ENCODE results near the gene TTC38.

The TTC38 gene

GRCh38 chr22:46292173-46292572 lies 24.4 kb downstream of the TTC38 start:
- Histone ChIP-seq H3K9ac (ENCODE audit: low read length) (no peak overlapping the region), H3K27me3 (ENCODE audit: control insufficient read depth, insufficient read depth, low read length) (no peaks in the 10 kb centered on the region), H3K4me1 (ENCODE audit: control insufficient read depth, low read depth, low read length) (no peaks in the 10 kb centered on the region), H3K27ac (ENCODE audit: low read length) (no peak overlapping the region), H3K9me3 (ENCODE audit: control insufficient read depth, low read depth, low read length) (no peaks in the 10 kb centered on the region), H3K36me3 (ENCODE audit: control insufficient read depth, low read depth, low read length) (peaks cover 3% of the 10 kb centered on the region), H3K4me3 (ENCODE audit: low read length) (no peak overlapping the region)

- Histone ChIP-seq H3K4me3 (ENCODE audit: low read length) (no peak overlapping the region), H3K36me3 (ENCODE audit: control insufficient read depth, low read depth, low read length) (peaks cover 3% of the 10 kb centered on the region), H3K4me1 (ENCODE audit: control insufficient read depth, low read depth, low read length) (no peaks in the 10 kb centered on the region), H3K27me3 (ENCODE audit: control insufficient read depth, insufficient read depth, low read length) (no peaks in the 10 kb centered on the region), H3K27ac (ENCODE audit: low read length) (no peak overlapping the region), H3K9ac (ENCODE audit: low read length) (no peak overlapping the region), H3K9me3 (ENCODE audit: control insufficient read depth, low read depth, low read length) (no peaks in the 10 kb centered on the region)
Observed at GRCh38 chr22:46292732-46293131, 24.9 kb downstream of the TTC38 start.

- Histone ChIP-seq H3K9ac (ENCODE audit: low read length) (no peak overlapping the region), H3K27me3 (ENCODE audit: control insufficient read depth, insufficient read depth, low read length) (no peaks in the 10 kb centered on the region), H3K4me1 (ENCODE audit: control insufficient read depth, low read depth, low read length) (no peaks in the 10 kb centered on the region), H3K27ac (ENCODE audit: low read length) (no peak overlapping the region), H3K9me3 (ENCODE audit: control insufficient read depth, low read depth, low read length) (no peaks in the 10 kb centered on the region), H3K4me3 (ENCODE audit: low read length) (no peak overlapping the region), H3K36me3 (ENCODE audit: control insufficient read depth, low read depth, low read length) (peaks cover 5% of the 10 kb centered on the region)
Observed at GRCh38 chr22:46293577-46294260, 25.9 kb downstream of the TTC38 start.

GRCh38 chr22:46294784-46295183 lies 27.0 kb downstream of the TTC38 start:
- H3K4me1 ChIP-seq (ENCODE audit: control insufficient read depth, low read depth, low read length): no peaks in the 10 kb centered on the region
- no peak overlapping the region for H3K9ac ChIP-seq (ENCODE audit: low read length)
- no peaks in the 10 kb centered on the region for H3K27me3 ChIP-seq (ENCODE audit: control insufficient read depth, insufficient read depth, low read length)
- H3K27ac ChIP-seq (ENCODE audit: low read length): no peak overlapping the region
- H3K36me3 ChIP-seq (ENCODE audit: control insufficient read depth, low read depth, low read length): peaks cover 14% of the 10 kb centered on the region
- no peaks in the 10 kb centered on the region for H3K9me3 ChIP-seq (ENCODE audit: control insufficient read depth, low read depth, low read length)
- H3K4me3 ChIP-seq (ENCODE audit: low read length): no peak overlapping the region

GRCh38 chr22:46295277-46295971 lies 27.6 kb downstream of the TTC38 start:
- no peaks in the 10 kb centered on the region for H3K4me1 ChIP-seq (ENCODE audit: control insufficient read depth, low read depth, low read length)
- no peaks in the 10 kb centered on the region for H3K27me3 ChIP-seq (ENCODE audit: control insufficient read depth, insufficient read depth, low read length)
- peak overlapping the region; percentile 93 for H3K4me3 ChIP-seq (ENCODE audit: low read length)
- no peaks in the 10 kb centered on the region for H3K9me3 ChIP-seq (ENCODE audit: control insufficient read depth, low read depth, low read length)
- peaks cover 18% of the 10 kb centered on the region for H3K36me3 ChIP-seq (ENCODE audit: control insufficient read depth, low read depth, low read length)
- no peak overlapping the region for H3K27ac ChIP-seq (ENCODE audit: low read length)
- H3K9ac ChIP-seq (ENCODE audit: low read length): peak overlapping the region; percentile 56

- Histone ChIP-seq H3K27ac (ENCODE audit: low read length) (peak within 1 kb of the TSS; percentile 11), H3K36me3 (ENCODE audit: control insufficient read depth, low read depth, low read length) (peaks cover 26% of the 10 kb centered on the region), H3K9ac (ENCODE audit: low read length) (peak within 1 kb of the TSS; percentile 69), H3K4me1 (ENCODE audit: control insufficient read depth, low read depth, low read length) (no peaks in the 10 kb centered on the region), H3K4me3 (ENCODE audit: low read length) (peak within 1 kb of the TSS; percentile 93), H3K27me3 (ENCODE audit: control insufficient read depth, insufficient read depth, low read length) (no peaks in the 10 kb centered on the region), H3K9me3 (ENCODE audit: control insufficient read depth, low read depth, low read length) (no peaks in the 10 kb centered on the region)
Observed at GRCh38 chr22:46296257-46297150, 28.7 kb downstream of the TTC38 start, which contains the start of gene GTSE1. Gene GTSE1 (plus strand): TSS chr22:46296870. CDS start chr22:46297401, 531 bp downstream.

GRCh38 chr22:46297151-46297812 lies 29.5 kb downstream of the TTC38 start:
- Histone ChIP-seq H3K36me3 (ENCODE audit: control insufficient read depth, low read depth, low read length) (peaks cover 26% of the 10 kb centered on the region), H3K27ac (ENCODE audit: low read length) (no peak overlapping the region), H3K4me3 (ENCODE audit: low read length) (peak overlapping the region; percentile 93), H3K9ac (ENCODE audit: low read length) (peak overlapping the region; percentile 69), H3K27me3 (ENCODE audit: control insufficient read depth, insufficient read depth, low read length) (no peaks in the 10 kb centered on the region), H3K4me1 (ENCODE audit: control insufficient read depth, low read depth, low read length) (no peaks in the 10 kb centered on the region), H3K9me3 (ENCODE audit: control insufficient read depth, low read depth, low read length) (no peaks in the 10 kb centered on the region)

- Histone ChIP-seq H3K4me3 (ENCODE audit: low read length) (no peak overlapping the region), H3K9ac (ENCODE audit: low read length) (no peak overlapping the region)
Observed at GRCh38 chr22:46299101-46299500, 31.3 kb downstream of the TTC38 start.

GRCh38 chr22:46300491-46300890 lies 32.7 kb downstream of the TTC38 start:
- Histone ChIP-seq H3K4me1 (ENCODE audit: control insufficient read depth, low read depth, low read length) (no peaks in the 10 kb centered on the region), H3K27ac (ENCODE audit: low read length) (no peak overlapping the region), H3K36me3 (ENCODE audit: control insufficient read depth, low read depth, low read length) (peaks cover 30% of the 10 kb centered on the region), H3K27me3 (ENCODE audit: control insufficient read depth, insufficient read depth, low read length) (no peaks in the 10 kb centered on the region), H3K4me3 (ENCODE audit: low read length) (no peak overlapping the region), H3K9ac (ENCODE audit: low read length) (no peak overlapping the region), H3K9me3 (ENCODE audit: control insufficient read depth, low read depth, low read length) (no peaks in the 10 kb centered on the region)

More at GRCh38 chr22:46299101-46299500, 31.3 kb downstream of the TTC38 start:
- no peaks in the 10 kb centered on the region for H3K9me3 ChIP-seq (ENCODE audit: control insufficient read depth, low read depth, low read length)
- no peak overlapping the region for H3K27ac ChIP-seq (ENCODE audit: low read length)
- no peaks in the 10 kb centered on the region for H3K27me3 ChIP-seq (ENCODE audit: control insufficient read depth, insufficient read depth, low read length)
- no peaks in the 10 kb centered on the region for H3K4me1 ChIP-seq (ENCODE audit: control insufficient read depth, low read depth, low read length)
- H3K36me3 ChIP-seq (ENCODE audit: control insufficient read depth, low read depth, low read length): peaks cover 30% of the 10 kb centered on the region

GRCh38 chr22:46303347-46303965 lies 35.6 kb downstream of the TTC38 start:
- Histone ChIP-seq H3K36me3 (ENCODE audit: control insufficient read depth, low read depth, low read length) (peaks cover 36% of the 10 kb centered on the region), H3K4me1 (ENCODE audit: control insufficient read depth, low read depth, low read length) (no peaks in the 10 kb centered on the region), H3K27ac (ENCODE audit: low read length) (no peak overlapping the region), H3K27me3 (ENCODE audit: control insufficient read depth, insufficient read depth, low read length) (no peaks in the 10 kb centered on the region), H3K9me3 (ENCODE audit: control insufficient read depth, low read depth, low read length) (no peaks in the 10 kb centered on the region), H3K4me3 (ENCODE audit: low read length) (no peak overlapping the region), H3K9ac (ENCODE audit: low read length) (no peak overlapping the region)

All from iPS-18a (cell line).